Fibroblast of skin of right quadriceps (primary cell): ENCODE results near the gene PAPOLG.
"Not testable (repeated sequence)": the region's sequence is repeated elsewhere in the genome, so short reads cannot be mapped to it uniquely, and the experiment has no call there.

Experiments
- DNase-seq: peaks from one replicate; pipeline ENCODE4 v3.0.0-alpha.2; 2013

Gene PAPOLG

DNA sequence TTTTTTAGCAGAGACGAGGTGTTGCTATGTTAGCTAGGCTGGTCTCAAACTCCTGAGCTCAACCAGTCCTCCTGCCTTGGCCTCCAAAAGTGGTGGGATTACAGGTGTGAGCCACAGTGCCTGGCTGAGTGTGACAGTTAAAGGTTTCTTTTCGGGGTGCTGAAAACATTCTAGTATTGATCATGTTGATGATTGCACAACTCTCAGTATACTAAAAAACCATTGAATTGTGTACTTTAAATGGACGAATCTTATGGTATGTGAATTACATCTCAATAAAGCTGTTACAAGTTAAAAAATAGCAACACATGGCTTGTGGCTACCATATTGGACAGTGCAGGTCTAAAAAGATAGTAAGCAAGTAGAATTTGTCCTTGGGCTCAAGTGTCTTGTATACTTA lies 22.3 kb downstream of the PAPOLG start:
- DNase-seq = no peak

DNA sequence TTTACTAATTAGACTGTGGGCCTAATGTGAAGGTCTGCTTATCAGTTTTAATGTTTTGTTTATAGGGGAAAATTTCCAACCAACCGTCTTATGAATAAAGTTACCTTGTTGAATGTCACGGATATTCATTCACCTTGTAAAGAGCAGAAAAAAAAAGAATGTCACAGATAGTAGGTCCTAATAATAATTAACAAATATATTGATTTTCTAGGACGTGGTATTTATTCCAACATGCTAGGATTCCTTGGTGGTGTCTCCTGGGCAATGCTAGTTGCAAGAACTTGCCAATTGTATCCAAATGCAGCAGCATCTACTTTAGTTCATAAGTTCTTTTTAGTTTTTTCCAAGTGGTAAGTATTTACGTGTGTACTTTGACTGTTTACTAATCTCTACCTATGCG lies 23.4 kb downstream of the PAPOLG start:
- DNase-seq = no peak

DNA sequence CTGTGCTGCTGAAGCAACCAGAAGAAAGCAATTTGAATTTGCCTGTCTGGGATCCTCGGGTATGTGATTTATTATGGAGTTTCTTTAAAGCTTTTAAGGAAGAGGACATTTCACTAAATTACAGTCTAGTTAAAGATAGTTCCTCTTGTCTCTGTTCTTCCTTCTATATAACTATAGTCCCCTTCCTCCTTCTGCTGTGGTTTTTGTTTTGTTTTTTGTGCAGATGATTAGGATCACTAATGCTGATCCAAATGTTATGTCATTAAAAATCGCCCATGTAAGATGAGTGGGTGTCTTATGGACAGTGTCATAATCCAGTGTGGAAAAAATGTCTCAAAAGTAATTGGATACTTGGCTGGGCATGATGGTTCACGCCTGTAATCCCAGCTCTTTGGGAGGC lies 24.7 kb downstream of the PAPOLG start:
- no peak for DNase-seq

DNA sequence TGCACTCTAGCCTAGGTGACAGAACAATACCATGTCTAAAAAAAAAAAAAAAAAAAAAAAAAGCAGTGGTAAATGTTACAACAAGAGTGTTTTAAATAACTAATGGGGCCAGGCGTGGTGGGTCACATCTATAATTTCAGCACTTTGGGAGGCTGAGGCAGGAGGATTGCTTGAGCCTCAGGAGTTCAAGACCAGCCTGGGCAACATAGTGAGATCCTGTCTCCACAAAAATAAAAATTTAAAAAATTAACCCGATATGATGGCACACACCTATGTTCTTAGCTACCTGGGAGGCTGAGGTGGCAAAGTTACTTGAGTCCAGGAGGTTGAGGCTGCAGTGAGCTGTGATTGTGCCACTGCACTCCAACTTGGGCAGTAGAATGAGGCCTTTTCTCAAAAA lies 37.1 kb downstream of the PAPOLG start:
- DNase-seq = no peak

DNA sequence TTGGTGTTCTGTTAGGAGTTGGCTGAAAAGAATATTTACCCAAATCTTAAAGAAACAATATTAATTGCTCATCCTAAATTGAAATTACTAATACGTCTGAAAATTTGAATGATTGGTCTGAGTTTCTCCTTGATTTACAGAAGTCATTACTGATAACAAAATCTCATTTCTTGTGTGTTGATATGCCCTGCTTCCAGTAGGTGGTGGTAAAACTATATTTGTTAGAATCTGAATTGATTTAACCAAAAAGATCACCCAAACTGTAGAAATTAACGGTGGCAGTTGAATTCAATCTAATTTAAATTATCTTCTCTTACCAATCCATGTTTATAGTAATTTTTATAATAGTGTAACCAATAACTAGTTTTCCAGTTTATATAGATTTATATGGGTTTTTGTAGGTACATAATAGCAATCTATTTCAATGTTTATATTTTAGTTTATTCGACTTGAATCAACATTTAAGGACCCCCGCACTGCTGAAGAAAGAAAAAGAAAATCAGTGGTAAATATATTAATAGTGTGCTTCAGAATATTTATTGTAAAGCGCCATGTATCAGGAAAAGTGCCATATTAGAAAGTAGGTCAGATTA lies 38.3 kb downstream of the PAPOLG start:
- DNase-seq = peak; percentile 12

DNA sequence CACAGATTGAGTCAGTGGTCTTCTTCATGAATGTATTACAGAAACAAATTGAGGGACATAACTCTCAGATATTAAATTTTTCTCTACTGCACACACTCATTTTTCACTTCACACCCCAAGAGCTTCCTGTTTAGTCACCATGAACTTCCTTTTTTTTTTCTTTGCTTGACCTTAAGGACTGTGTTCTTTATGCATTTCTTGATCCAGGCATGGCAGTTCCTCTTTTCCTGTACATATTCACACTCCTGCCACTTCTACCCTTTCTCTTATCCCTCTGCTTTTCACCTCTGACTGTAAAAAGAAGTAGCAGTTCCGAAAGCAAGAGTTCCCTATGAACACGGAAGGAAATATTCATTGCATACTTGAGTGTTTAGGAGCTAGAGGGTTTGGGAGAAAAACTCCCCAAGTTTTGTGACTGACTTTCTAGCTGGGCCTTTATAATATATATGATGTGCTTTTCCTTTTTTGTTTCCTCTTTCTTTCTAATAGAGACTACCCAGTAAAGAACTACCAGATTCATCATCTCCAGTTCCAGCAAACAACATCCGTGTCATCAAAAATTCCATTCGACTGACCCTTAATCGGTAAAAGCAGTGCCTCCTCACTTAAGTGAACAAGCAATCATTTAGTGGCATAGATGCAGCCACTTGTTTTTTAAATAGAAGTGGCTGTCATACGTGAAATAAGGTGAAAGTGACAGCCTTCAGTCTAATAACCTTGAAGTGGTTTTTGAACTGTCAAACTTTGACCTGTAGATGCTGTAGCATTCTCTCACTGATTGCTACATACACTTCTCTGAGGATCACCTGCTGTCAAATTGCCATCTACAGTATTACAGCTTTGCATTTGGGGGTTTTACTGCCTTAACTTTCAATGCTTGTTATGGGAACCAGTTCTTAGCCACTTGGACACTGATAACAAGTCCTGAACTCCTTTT lies 40.8 kb downstream of the PAPOLG start:
- DNase-seq = no peak

DNA sequence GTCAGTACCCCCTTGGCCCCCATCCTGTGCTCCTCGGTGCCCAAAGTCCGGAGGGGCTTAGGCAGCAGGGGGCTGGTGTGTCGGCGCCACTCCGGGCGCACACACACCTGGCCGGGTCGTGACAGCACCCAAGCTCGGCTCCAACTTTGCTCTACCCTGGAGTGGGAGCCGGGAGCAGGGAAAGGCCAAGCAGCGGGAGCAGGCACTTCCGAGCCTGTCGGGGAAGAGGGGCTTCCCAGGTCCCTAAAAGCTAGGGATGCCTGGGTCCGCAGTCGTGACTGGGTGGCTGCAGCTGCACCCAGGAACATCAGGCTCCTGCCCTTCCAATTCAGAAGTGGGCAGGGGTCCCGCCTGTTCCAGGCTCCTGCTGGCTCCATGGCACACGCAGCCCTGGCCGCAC lies 48.4 kb downstream of the PAPOLG start:
- no peak for DNase-seq

DNA sequence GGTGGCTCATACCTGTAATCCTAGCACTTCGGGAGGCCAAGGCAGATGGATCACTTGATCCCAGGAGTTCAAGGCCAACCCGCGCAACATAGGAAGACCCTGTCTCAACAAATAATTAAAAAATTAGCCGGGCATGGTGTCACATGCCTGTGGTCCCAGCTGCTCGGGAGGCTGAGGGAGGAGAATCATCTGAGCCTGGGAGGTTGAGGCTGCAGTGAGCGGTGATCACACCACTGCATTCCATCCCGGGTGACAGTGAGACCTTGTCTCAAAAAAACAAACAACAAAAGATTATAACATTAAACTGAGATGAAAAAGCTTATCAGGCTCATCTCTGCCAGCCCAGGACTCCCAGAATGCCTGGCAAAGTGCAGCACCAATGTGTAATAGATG lies 50.5 kb downstream of the PAPOLG start:
- no peak for DNase-seq

DNA sequence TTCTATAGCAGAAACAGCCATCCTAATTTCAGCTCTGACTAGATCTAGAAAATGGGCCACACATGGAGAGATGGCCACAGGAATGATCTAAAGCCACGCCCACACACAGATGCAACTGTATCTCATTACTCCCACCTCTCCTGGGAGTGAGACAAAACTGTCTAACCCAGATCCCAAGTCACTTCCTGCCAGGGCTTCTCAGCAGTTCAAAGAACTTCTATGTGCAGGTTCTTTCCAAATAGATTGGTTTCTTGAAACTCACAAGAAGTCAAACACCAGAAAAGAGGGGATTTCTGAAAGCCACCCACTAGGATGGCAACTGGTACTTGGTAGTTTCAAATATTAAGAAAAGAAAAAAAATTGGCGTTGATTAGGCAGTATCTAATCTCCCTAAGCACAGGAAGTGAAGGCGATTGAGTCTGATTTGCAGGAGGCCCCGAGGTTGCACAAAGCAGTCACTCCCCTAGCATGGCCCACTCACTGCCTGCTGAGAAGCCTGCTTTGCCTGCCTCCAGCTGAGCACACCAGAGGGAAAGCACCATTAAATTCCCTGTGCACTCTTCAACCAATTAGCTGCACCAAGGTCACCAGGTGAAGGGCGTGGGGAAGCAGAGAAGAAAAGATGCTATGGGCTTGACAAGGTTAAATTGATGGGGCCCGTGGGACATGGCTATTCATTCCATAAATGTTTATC lies 51.1 kb downstream of the PAPOLG start:
- DNase-seq = peak; percentile 89

DNA sequence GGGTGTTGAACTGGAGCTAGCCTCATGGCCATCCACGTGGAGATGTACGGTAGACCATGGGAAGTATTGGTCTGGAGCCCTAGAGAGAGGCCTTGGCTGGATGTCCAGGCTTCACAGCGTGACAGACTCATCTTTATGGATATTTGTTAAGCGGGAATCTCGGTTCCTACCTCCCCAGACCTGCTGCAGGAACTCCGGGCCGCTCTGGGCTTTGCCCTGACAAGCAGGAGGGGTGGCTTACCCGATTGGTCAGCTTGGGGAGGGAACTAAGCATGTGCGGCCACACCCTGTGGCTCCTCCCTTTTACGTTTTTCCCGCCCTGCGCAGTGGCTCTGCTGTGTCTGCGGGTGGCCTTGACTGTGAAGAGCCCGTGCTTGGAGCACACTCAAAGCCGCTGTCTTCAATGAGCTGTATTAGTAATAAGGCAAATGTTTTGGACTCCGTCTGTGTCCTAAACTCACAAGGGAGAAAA lies 52.3 kb downstream of the PAPOLG start:
- no peak for DNase-seq

DNA sequence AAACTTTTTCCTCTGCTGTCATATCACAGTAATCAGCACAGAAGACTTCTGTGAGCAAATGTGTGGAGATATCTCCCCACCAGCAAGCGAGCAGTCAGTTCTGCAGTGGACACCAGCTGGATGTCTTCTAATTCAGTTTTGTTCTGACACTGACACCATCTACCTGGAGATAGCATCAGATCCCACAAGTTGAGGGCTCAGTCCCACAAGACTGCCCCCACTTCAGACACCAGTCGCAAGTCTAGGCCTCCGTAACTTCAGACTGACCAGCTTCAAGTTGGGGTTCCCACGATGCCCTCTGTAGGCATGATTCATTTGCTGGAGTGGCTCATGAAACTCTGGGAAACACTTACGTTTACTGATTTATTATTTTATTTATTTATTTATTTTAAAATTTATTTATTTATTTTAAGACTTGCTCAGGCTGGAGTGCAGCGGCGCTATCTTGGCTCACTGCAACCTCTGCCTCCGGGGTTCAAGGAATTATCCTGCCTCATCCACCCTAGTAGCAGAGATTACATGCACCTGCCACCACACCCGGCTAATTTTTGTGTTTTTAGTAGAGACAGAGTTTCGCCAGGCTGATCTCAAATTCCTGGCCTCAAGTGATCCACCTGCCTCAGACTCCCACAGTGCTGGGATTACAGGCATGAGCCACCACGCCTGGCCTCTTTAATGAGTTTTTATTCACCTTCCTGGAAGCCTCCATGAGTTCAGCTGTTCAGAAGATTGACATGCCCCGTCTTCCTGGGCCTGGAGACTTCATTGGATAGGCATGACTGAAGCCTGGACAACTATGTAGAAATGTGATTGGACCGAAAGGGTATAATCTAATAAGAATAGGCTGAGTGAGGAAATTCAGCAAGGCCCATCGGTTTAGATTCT lies 55.7 kb downstream of the PAPOLG start:
- DNase-seq = no peak

DNA sequence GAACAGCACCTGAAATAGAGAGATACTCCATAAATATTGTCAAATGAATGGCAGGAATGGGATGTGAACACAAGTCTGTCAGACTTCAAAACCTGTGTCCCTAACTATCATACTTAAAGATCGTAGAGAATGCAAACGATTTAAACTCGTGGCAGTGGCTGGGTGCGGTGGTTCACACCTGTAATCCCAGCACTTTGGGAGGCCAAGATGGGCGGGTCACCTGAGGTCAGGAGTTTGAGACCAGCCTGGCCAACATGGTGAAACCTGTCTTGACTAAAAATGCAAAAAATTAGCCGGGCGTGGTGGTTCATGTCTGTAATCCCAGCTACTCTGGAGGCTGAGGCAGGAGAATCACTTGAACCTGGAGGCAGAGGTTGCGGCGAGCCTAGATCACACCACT lies 61.1 kb downstream of the PAPOLG start:
- DNase-seq = not testable (repeated sequence)

DNA sequence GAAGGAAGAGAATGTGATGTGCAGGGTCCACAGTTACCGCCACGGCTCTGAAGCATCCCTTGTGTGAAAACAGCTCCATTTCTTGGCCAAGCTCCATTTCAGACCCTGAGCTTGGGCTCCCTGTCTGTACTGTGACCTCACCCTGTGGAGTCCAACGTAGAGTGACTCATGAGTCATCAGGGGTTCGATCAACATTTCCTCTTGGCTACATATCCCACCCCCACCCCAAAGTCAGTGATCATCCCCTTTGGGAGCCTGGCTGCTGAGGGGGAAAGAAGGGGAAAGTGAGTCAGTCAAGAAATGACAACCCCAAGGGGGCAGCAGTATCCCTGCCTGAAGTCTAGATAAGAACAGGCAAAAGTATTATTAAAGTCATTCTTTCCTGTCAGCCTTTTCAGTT lies 62.2 kb downstream of the PAPOLG start:
- peak; percentile 20 for DNase-seq

DNA sequence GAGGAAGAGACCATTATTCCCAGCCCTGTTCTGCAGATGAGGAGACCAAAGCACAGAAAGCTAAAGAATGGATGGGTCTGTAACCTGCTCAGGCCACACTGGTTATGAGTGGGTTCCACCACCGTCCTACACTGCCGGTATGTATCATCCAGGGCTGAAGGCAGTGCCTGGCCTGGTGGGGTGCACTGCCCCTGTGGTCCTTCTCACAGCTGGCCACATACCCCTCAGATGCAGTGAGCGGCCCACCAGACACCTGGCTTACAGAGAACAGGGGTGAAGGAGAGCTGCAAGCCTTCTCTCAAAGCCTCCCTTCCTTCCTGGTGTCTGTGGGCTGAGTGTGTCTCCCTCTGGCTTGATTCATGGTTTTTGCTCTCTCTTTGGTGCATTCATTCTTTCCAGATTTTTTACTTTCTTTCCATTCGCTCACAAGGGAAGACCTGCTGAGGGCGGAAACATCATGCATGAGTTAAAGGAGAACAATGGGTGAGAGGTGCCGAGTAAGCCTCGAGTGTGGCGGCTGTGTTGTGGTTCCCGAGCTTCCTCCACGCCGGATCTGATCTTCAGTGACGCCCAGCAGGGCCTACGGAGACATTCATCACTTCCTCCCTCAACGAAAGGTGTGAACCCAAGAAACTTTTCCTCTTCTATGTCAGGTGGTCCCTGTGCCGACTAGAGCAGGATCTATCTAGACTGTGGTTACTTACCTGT lies 63.2 kb downstream of the PAPOLG start:
- DNase-seq = no peak

DNA sequence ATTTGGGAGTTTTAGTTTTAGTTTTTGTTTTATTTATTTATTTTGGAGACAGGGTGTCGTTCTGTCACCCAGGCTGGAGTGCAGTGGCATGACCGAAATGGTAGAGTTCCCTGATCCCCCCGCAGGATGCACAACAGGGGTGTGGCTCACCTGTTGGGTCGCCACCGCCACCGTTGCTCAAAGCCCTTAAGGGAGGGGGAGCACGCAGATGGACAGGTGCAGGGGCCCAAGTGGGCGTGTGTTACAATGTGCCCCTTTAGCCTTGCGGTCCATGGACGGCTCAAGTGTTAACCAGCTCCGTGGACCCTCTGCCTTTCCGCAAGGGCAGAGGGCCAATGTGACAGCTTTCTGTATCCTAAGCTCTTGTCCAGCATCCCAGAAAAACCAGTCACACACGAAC lies 63.9 kb downstream of the PAPOLG start:
- no peak for DNase-seq

DNA sequence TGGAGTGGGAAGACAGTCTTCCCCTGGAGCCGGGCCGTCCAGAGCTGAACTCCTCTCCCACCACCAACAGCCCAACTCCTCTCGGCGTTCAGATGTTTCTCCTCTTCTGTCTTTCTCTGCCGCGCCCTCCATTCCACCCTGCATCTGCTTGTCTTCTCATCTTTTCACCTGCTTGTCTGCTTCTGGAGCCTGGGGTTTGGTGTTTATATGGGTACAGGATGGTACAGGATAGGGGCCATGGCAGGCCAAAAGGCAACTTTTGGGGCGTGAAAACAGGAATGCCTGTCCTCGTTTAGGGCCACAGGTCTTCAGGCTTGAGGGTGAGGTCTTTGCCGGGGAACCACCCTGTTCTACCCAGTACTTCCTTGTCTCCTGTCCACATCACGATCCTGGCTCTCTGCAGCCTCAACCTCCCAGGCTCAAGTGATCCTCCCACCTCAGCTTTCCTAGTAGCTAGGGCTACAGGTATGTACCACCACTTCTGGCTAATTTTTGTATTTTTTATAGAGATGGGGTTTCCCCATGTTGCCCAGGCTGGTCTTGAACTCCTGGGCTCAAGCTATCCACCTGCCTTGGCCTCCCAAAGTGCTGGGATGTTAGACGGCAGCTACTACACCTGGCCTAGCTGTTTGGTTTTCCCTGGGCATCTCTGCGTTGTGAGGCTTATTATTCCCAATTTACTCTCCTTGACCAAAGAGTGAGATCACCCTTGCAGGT lies 64.5 kb downstream of the PAPOLG start:
- no peak for DNase-seq

DNA sequence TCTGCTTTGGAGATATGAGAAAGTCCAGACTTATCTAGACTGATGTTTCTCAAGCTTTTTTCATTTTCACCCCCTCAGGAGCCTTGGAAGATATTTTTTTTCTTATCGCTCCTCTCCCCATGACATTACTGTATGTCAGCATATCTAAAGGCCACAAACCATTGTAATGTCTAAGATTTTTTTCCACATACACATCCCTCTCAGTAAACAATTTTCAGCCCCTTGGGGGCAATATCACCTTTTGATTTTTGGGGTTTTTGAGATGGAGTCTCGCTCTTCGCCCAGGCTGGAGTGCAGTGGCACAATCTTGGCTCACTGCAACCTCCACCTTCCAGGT lies 65.0 kb downstream of the PAPOLG start:
- no peak for DNase-seq

DNA sequence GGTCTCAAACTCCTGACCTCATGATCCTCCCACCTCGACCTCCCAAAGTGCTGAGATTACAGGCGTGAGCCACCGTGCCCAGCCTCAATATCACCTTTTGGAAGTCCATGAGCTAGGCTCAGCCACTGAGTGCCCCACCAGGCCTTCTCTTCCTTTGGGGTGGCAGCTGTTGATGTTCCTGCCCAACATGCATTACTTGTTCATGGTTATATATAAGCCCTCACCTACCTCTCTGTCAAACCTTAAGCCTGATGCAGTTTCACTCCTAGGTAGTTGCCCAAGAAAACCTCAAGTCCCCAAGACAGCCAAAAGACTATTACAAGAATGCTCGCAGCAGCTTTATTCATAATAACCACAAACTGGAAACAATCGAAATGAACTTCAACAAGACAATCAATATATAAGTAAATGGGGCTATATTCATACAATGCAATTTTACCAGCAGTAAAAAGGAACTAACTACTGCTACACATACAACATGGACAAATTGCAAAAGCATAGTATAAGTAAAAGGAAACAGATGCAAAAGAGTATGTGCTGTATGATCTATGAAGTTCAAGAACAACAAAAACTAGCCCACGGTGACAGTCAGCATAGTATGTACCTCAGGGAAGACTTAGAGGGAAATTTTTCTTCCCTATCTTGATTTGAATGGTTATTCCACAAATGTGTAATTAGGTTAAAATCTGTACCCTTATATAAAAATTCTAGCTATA lies 65.7 kb downstream of the PAPOLG start:
- DNase-seq = no peak

DNA sequence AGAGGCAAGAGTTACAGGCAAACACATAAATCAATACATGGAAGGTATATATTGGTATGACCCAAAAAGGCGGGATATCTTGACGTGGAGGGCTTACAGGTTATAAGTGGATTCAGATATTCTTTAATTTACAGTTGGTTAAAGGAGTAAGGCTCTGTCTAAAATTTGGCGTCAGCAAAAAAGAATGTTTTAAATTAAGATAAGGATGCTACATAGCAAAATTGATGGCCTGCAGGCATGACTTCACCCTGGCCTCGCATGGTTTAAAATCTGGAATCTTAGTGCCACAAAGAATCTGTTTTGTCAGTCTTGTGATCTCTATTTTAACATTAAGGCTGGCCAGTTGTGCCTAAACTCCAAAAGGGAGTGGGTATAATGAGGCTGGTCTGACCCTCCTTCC lies 66.9 kb downstream of the PAPOLG start:
- no peak for DNase-seq

DNA sequence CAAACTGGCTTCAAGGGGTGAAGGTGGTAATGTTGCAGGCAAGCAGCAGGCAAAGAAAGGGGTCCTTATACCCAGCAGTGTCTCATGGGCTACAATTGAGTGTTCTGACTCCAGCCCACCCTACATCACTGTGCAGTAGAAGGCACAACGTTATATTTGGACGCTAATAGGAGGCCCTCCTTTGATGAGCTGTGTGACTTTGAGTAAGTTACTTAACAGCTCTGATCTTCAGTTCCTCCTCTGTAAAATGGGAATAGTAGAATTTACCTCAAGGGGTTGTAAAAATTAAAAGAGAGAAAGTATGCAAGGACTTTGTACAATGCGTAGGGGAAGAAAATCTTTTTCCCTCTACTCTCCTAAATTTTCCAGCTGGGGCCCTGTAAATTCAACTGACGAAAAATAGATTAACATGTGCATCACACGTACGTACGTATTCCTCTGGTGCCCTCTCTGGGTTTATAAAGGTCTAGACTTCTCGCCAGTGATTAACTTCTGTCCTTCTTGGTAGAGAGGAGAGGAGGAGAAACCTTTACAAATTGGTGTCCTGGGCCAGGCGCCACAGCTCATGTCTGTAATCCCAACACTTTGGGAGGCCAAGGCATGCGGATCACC lies 67.7 kb downstream of the PAPOLG start:
- no peak for DNase-seq
